NCI-H2029 treated with DMSO at 0.1 percent for 48 hours (cell line): ENCODE results near the gene HERPUD2.
"Not testable (repeated sequence)": the region's sequence is repeated elsewhere in the genome, so short reads cannot be mapped to it uniquely, and the experiment has no call there.

Experiments
- DNase-seq: peaks from one replicate; lab custom pipeline; 2025; lab: John Stamatoyannopoulos, UW

Gene HERPUD2

GRCh38 chr7:35714407-35714806, 19.5 kb upstream of the HERPUD2 start:
- no peak for DNase-seq

- DNase-seq = no peak
Measured at GRCh38 chr7:35712563-35713226, 17.8 kb upstream of the HERPUD2 start.

- DNase-seq = no peak
Measured at GRCh38 chr7:35707422-35707821, 12.5 kb upstream of the HERPUD2 start.

- DNase-seq = no peak
Measured at GRCh38 chr7:35705932-35706461, 11.1 kb upstream of the HERPUD2 start.

- DNase-seq = no peak
Measured at GRCh38 chr7:35704261-35704660, 9.3 kb upstream of the HERPUD2 start.

GRCh38 chr7:35702541-35702940, 7.6 kb upstream of the HERPUD2 start:
- DNase-seq = no peak

- DNase-seq = no peak
Measured at GRCh38 chr7:35701287-35701900, 6.5 kb upstream of the HERPUD2 start.

- DNase-seq = no peak
Measured at GRCh38 chr7:35700865-35701264, 5.9 kb upstream of the HERPUD2 start.

GRCh38 chr7:35700333-35700732, 5.4 kb upstream of the HERPUD2 start:
- no peak for DNase-seq

GRCh38 chr7:35699796-35700305, 4.9 kb upstream of the HERPUD2 start:
- no peak for DNase-seq

GRCh38 chr7:35698382-35698781, 3.4 kb upstream of the HERPUD2 start:
- not testable (repeated sequence) for DNase-seq

- no peak for DNase-seq
Measured at GRCh38 chr7:35697414-35698175, 2.7 kb upstream of the HERPUD2 start.

GRCh38 chr7:35695987-35696386, 1.1 kb upstream of the HERPUD2 start:
- DNase-seq = no peak

GRCh38 chr7:35695473-35695850, 527 bp upstream of the HERPUD2 start:
- DNase-seq = no peak

GRCh38 chr7:35694161-35694783, 663 bp downstream of the HERPUD2 start:
- no peak for DNase-seq

- DNase-seq = no peak
Measured at GRCh38 chr7:35691827-35692307, 3.1 kb downstream of the HERPUD2 start.

GRCh38 chr7:35691366-35691765, 3.6 kb downstream of the HERPUD2 start:
- DNase-seq = no peak

- DNase-seq = not testable (repeated sequence)
Measured at GRCh38 chr7:35690614-35691013, 4.3 kb downstream of the HERPUD2 start.

GRCh38 chr7:35685781-35686180, 9.2 kb downstream of the HERPUD2 start:
- DNase-seq = no peak

GRCh38 chr7:35681231-35682029, 13.5 kb downstream of the HERPUD2 start:
- DNase-seq = no peak

GRCh38 chr7:35680403-35681013, 14.4 kb downstream of the HERPUD2 start:
- no peak for DNase-seq
